Coronary artery (tissue), 2 donors: Measurements from ENCODE around the gene TICRR.

ENCODE experiments used
- DNase-seq: peaks from one replicate; pipeline ENCODE4 v3.0.0-alpha.2; 2017; ENCODE audit warnings: low spot score
- H3K27ac ChIP-seq, 2 donors: fragments of 200-600 bp; sonication (generic); one replicate each; pipeline ENCODE4 v1.5.1; 2016 to 2019
- H3K4me3 ChIP-seq: fragments of 200-600 bp; sonication (generic); 2 replicates; pipeline ENCODE4 v1.5.1; 2016; ENCODE audit warnings: mild to moderate bottlenecking, moderate library complexity
- CTCF ChIP-seq: fragments of 200-600 bp; sonication (generic); IDR thresholded peaks from one replicate; pipeline ENCODE4 v1.5.1; 2019; ENCODE audit warnings: antibody characterized with exemption

Gene TICRR

GRCh38 chr15:89632563-89633430 lies 57.5 kb downstream of the TICRR start:
- Histone ChIP-seq H3K4me3 (no peak overlapping the region), H3K27ac (no peak overlapping the region)
- no peak for DNase-seq
- TF ChIP-seq CTCF: no peak

- TF ChIP-seq CTCF: no peak
- no peak overlapping the region for H3K27ac ChIP-seq
- DNase-seq: no peak
- no peak overlapping the region for H3K4me3 ChIP-seq
Measured at GRCh38 chr15:89633585-89633984, 58.3 kb downstream of the TICRR start.

- no peak for TF ChIP-seq CTCF
- no peak overlapping the region for H3K4me3 ChIP-seq
- no peak for DNase-seq
- no peak overlapping the region for H3K27ac ChIP-seq
Measured at GRCh38 chr15:89640245-89640644, 65.0 kb downstream of the TICRR start.

- no peak overlapping the region for H3K4me3 ChIP-seq
- no peak overlapping the region for H3K27ac ChIP-seq
- TF ChIP-seq CTCF: no peak
- DNase-seq: no peak
Measured at GRCh38 chr15:89641053-89641452, 65.8 kb downstream of the TICRR start.

- Histone ChIP-seq H3K27ac (no peak overlapping the region), H3K4me3 (no peak overlapping the region)
- DNase-seq: peak; percentile 69
- no peak for TF ChIP-seq CTCF
Measured at GRCh38 chr15:89642106-89642505, 66.8 kb downstream of the TICRR start.

GRCh38 chr15:89645680-89646079 lies 70.4 kb downstream of the TICRR start:
- no peak for DNase-seq
- Histone ChIP-seq H3K27ac (no peak overlapping the region), H3K4me3 (no peak overlapping the region)
- no peak for TF ChIP-seq CTCF
